Muscle of arm (tissue), 12 donors: Measurements from ENCODE around the gene ATP6V0D1. TPM values are rescaled to one million over a fixed set of nuclear protein-coding genes. Genes with fewer than 3 reads are reported as not detected.
"Not testable (repeated sequence)": the region's sequence is repeated elsewhere in the genome, so short reads cannot be mapped to it uniquely, and the experiment has no call there.

Experiments
- DNase-seq: peaks from one replicate; pipeline ENCODE4 v3.0.0-alpha.2; 2013
- polyA plus RNA-seq, 12 donors: library from polyadenylated mRNA; unstranded; fragments of 120-200 nt; gene quantifications; one replicate each; pipeline ENCODE4 v1.2.1, GENCODE V29; 2013; ENCODE audit not compliant: insufficient read length in 12 of 12

The ATP6V0D1 gene
- polyA plus RNA-seq, 12 donors = 44.5 to 67.3 (median 55.4) TPM; not detected in 1

DNA sequence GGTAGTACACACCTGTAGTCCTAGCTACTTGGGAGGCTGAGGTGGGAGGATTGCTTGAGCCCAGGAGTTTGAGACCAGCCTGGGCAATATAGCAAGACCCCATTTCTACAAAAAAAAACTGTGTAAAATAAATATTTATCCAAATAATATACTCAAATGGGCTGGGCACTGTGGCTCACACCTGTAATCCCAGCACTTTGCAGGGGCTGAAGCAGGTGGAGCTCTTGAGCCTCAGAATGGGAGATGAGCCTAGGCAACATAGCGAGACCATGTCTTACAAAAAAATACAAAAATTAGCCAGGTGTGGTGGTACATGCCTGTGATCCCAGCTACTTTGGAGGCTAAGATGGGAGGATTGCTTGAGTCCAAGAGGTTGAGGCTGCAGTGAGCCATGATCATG lies 32.9 kb upstream of the ATP6V0D1 start:
- not testable (repeated sequence) for DNase-seq

DNA sequence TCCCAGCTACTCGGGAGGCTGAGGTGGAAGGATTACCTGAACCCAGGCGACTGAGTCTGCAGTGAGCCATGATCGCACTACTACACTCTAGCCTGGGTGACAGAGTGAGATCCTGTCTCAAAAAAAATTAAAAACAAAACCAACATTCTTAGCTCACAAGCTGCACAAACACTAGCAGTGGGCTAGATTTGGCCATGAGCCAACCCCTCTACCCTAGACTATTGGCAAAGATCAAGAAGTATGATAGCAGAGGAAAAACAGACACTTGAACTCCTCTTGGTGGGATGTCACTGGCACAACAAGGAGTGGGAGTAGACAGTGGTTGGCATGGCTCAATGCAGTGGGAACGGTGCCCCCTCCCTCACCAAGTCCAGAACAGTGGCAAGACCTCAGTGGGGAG lies 28.1 kb upstream of the ATP6V0D1 start:
- no peak for DNase-seq

DNA sequence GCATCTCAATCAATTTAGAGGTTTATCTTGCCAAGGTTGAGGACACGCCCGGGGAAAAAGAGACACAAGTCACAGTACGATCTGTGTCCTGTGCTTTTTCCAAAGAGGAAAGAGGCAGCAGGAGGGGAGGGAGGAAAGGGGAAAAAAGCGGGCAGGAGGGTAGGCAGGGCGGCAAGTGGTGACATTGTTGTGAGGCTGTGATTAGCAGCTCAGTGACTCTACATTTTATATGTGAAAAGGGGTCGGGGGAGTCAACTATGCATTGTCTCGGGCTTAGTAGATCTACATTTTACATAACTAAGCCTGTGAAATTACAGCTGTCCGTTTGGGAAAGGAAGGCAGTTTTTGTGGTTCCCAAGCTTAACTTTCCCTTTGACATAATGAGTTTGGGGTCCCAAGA lies 25.5 kb upstream of the ATP6V0D1 start:
- no peak for DNase-seq

- no peak for DNase-seq
Observed at GRCh38 chr16:67504031-67505021, 23.4 kb upstream of the ATP6V0D1 start.

DNA sequence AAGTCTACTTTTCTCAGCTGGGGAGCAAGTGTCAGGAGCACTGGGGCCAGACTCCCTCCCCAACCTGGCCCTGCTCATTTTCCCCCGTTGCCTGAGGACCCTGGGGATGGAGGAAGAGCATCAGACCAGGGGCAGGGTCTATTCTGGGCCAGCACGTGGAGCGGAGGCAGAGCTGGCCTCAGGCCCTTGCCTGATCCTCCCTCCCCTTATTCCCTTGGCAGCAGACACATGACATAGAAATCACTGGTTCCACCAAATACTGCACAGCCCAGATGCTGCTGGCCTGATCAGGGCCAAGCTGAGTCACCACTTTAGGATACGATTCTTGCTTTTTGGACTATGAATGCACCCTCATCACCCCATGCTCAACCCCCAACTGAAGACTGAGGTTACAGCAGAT lies 18.1 kb upstream of the ATP6V0D1 start:
- peak; percentile 51 for DNase-seq

DNA sequence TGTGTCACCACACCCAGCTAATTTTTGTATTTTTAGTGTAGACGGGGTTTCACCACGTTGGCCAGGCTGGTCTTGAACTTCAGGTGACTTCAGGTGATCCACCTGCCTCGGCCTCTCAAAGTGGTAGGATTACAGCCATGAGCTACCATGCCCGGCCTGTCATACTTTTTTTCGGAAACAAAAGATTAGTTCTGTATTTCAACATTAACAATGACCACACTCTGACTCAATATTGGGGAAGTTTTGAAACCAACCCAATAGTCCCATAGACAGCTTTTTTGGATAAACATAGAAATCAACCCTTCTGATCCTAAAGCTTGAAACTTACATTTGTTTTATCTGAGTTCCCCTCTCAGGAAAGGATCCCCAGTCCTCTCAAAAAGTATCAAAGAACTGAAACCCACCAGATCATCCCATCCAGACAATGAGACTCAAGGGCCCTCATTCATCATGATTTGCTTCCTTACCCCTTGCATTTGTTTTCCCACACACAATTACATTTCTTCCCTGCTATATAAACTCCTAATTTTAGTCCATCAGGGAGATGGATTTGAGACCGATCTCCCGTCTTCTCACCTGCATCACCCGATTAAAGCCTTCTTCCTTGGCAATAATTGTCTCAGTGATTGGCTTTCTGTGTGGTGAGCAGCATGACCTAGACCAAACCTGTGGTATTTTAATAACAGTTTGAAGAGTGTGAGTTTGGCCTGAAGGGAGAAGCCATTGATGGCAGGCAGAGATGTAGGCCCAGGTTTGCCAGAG lies 9.6 kb upstream of the ATP6V0D1 start:
- DNase-seq = no peak

- DNase-seq = no peak
Observed at GRCh38 chr16:67489401-67490083, 8.6 kb upstream of the ATP6V0D1 start.

GRCh38 chr16:67487561-67487960 lies 6.6 kb upstream of the ATP6V0D1 start:
- not testable (repeated sequence) for DNase-seq

DNA sequence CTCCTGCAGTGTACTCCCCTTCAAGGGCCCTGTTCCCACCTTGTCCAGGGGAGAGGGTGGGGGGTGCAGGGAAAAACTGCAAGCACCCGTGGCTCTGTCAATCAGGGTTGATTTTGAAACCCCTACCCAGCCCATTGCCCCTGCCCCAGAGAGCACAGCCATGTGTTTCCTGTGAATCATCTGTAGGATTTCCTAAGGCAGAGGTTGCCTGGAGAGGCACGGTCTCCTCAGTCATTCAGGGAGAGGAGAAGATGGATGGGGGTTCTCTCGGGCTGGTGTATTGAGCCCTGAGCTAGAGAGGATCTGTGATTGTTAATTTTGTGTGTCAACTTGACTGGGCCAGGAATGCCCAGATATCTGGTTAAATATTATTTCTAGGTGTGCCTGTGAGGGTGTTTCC lies 5.8 kb upstream of the ATP6V0D1 start:
- no peak for DNase-seq

DNA sequence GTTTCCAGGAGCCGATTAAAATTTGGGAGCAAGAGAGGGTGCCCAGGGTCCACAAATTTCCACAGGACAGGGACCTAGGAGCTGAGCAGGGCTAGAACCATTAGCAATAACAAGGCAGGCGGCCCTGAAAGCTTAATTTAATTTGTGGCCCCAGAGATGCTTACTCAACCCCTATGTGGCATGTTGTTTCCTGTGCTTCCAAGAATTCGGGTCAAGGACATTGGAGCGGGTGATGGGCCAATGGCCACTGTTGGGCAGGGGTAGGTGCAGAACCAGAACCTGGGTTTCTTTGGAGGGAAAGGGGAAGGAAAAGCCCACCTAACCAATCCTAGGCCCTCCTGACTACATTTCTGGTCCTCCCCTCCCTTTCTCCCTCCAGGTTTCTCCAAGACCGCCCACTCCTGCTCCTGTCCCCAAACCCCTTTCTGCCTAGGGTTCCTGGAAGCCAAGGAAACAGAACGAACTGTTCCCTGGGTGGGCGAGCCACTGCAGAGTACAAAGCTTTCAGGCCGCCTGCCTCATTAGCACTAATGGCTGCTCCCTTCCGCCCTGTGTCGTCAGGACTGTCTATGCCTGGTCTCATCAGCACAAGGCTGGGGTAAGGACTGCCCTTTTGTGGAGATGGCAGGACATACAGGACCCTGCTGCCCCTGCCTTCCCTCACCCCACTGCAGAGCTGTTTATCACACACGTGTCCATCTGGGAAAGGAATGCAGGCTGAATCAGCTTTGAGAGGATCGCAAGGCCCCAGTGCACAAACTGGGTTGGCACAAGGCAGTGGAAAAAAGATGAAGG lies 3.0 kb upstream of the ATP6V0D1 start:
- no peak for DNase-seq

- no peak for DNase-seq
Observed at GRCh38 chr16:67483150-67483549, 2.2 kb upstream of the ATP6V0D1 start, which contains the start of gene AGRP. Gene AGRP, minus strand, starts transcription at chr16:67483547. Its CDS starts 149 bp downstream, at chr16:67483398.

DNA sequence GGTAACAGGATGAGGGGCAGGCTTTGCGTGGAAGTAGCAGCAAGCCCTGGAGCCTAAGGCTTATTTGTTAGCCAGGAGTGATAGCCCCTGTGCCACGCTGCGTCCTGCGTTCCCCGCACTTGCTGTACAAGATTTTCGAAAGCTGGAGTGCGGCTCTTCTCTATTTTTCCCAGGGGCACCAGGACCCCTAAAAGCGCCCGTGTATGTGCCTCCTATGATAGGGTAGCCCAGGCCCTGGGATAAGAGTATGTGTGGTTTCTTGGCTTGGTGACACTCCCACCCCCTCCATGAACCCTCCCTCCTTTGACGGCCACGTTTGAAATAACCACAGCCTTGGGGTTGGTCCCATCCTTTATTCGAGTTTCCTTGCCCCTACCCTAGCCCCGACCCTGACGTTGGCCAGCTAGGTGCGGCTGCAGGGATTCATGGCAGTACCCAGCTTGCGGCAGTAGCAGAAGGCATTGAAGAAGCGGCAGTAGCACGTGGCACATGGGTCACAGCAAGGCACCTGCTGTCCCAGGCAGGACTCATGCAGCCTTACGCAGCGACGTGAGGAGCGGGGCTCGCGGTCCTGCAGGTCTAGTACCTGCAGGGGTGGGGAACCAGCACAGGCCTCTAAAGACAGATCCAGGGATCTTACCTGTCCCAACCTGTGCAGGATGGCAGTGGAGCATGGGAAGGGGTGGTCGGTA lies 1.4 kb upstream of the ATP6V0D1 start:
- DNase-seq = no peak

- DNase-seq = no peak
Observed at GRCh38 chr16:67481561-67482232, 740 bp upstream of the ATP6V0D1 start.

GRCh38 chr16:67477960-67478554 lies 2.9 kb downstream of the ATP6V0D1 start:
- no peak for DNase-seq

DNA sequence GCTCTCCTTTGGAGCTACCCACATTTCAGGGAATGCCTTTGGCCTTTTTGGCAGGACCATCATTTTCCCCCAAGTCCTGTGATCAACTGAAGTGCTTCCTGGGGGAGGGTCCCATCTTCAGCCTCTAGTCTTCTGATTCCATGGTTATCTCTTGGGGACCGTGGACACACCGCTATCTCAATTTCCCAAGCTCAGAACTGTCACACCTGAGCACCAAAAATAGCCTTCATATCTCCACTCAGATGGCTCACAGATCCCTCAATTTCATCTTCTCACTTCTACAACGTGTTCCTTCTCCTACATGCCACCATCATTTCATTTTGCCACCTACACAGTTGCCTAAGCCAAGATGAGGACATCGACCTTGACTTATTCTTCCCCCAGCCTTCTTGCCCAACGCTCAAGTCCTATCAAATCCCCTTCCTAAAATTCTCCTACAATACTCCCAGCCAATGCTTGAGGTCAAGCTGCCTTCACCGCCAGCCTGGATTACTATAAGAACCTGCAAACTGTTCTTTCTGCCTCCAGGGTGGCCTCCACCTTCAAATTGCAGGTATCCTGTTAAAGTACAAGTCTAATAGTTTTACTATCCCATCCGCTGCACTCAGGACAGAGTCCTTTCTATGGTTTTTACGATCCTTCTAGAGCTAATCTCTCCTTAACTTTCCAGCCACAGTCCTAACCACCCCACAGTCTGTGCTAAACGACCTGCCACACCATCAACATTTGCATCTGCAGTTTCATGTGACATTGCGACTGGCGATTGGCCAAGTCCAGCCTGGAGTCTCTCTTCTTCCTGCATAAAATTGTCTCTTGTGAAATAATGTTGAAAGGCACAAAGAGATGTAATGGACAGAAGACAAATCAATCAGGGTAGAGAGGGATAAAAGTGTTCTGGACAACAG lies 6.2 kb downstream of the ATP6V0D1 start:
- no peak for DNase-seq

- no peak for DNase-seq
Observed at GRCh38 chr16:67471758-67472384, 9.1 kb downstream of the ATP6V0D1 start.

DNA sequence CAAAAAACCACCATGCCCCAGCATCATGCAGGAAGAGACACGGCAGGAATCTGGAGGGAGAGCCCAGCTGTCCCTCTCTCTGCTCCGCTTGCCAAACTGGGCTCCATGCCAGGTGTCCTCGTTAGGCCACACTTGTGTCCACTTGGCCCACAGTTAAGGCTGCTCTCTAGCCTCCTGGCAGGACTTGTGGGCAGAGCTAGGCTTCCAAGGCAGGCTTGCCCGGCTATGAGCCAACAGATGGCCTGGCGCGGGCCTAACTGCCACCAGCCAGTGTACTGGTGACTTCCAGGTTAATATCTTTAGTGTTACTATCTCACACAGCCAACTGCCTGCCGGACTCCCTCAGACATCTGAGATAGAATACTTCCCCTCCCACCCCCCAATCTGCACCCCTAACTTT lies 10.6 kb downstream of the ATP6V0D1 start:
- peak; percentile 59 for DNase-seq

DNA sequence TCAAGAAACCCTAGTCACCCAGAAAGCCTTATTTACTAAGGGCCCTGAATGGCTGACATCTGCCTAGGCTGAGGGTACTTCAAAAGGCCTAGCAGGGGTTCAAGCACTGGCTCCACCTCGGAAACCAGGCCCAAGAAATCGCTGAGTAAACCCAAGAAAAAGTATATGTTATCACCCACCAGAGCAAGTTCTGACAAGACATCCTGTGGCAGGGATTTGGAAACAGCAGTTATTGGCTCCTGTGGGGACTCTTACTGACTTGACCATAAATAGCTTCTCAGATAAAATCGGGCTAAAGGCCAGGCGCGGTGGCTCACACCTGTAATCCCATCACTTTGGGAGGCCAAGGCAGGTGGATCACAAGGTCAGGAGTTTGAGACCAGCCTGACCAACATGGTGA lies 12.2 kb downstream of the ATP6V0D1 start:
- no peak for DNase-seq
